Panc1 (cell line): ENCODE data around the gene TM4SF20.

Experiments used
- CTCF ChIP-seq: fragments of 450-650 bp; IDR thresholded peaks from 2 replicates; pipeline ENCODE4 v1.5.1; 2017; ENCODE audit warnings: mild to moderate bottlenecking
- POLR2AphosphoS5 ChIP-seq: IDR thresholded peaks from 2 replicates; pipeline ENCODE4 v1.6.1; 2012; ENCODE audit warnings: mild to moderate bottlenecking, low read depth, low read length, moderate library complexity
- REST ChIP-seq, 2 experiments: IDR thresholded peaks; 2 replicates each; pipeline ENCODE4 v1.6.1; 2011 to 2012; ENCODE audit warnings: low read depth in 2 of 2, control low read depth in 1 of 2, low read length in 1 of 2, mild to moderate bottlenecking in 1 of 2, moderate library complexity in 1 of 2; ENCODE audit not compliant: insufficient read depth in 1 of 2

- no peak for TF ChIP-seq POLR2AphosphoS5
- no peak for TF ChIP-seq CTCF
- TF ChIP-seq REST (IDR thresholded peaks at IDR 0.05; ENCODE audit: insufficient read depth in 1 of 2, low read depth in 2 of 2, low read length in 1 of 2): no peak
Observed at GRCh38 chr2:227389231-227389630, 10.1 kb upstream of the TM4SF20 start.
